Kidney (tissue), 14 donors: ENCODE data around the gene RNF144B. TPM values are rescaled to one million over a fixed set of nuclear protein-coding genes. Genes with fewer than 3 reads are reported as not detected.

Experiments used
- DNase-seq, 5 donors: peaks; one replicate each; pipeline ENCODE4 v3.0.0-alpha.2; 2013 to 2020
- FAIRE-seq: peaks from 2 replicates; lab custom pipeline; 2012; peaks lifted over from hg19 to GRCh38; lab: Jason Lieb, UNC
- H3K27ac ChIP-seq, 2 donors: one replicate each; pipeline ENCODE4 v1.7.0; 2013; ENCODE audit warnings: low read depth in 2 of 2, low read length in 2 of 2, inconsistent platforms in 1 of 2
- H3K27me3 ChIP-seq: one replicate; pipeline ENCODE4 v1.7.1; 2013; ENCODE audit warnings: low read length, inconsistent platforms; ENCODE audit not compliant: control insufficient read depth, insufficient read depth
- H3K36me3 ChIP-seq, 3 donors: one replicate each; pipeline versions ENCODE4 v1.7.0 to v1.7.1; 2013; ENCODE audit warnings: low read length in 3 of 3, control low read depth in 1 of 3, inconsistent platforms in 1 of 3; ENCODE audit not compliant: insufficient read depth in 3 of 3, control insufficient read depth in 2 of 3
- H3K4me1 ChIP-seq, 3 donors: one replicate each; pipeline versions ENCODE4 v1.7.0 to v1.7.1; 2013; ENCODE audit warnings: low read length in 3 of 3, inconsistent platforms in 1 of 3, low read depth in 1 of 3; ENCODE audit not compliant: control insufficient read depth in 2 of 3, insufficient read depth in 2 of 3
- H3K4me3 ChIP-seq, 3 donors: one replicate each; pipeline versions ENCODE4 v1.7.0 to v1.8.1; 2013; ENCODE audit warnings: low read length in 3 of 3, control low read depth in 1 of 3, inconsistent platforms in 1 of 3
- H3K9ac ChIP-seq, 3 donors: one replicate each; pipeline versions ENCODE4 v1.7.0 to v1.7.1; 2013; ENCODE audit warnings: low read length in 3 of 3, control low read depth in 1 of 3, inconsistent platforms in 1 of 3
- H3K9me3 ChIP-seq, 3 donors: one replicate each; pipeline versions ENCODE4 v1.7.0 to v1.7.1; 2013; ENCODE audit warnings: low read length in 3 of 3, control low read depth in 1 of 3, inconsistent platforms in 1 of 3; ENCODE audit not compliant: control insufficient read depth in 2 of 3, insufficient read depth in 1 of 3
- intact Hi-C: fragments of 100-400 bp; cut with DNase I; formaldehyde crosslinking; loops from one replicate; pipeline ENCODE4 v1.11.1; 2022
- polyA plus RNA-seq: library from polyadenylated mRNA; stranded (reverse); fragments of 350-450 nt; fragmentation: Illumina TruSeq; extraction: RNeasy Lipid Tissue Mini Kit (QIAGEN cat#74804); gene quantifications from one replicate; pipeline ENCODE4 v1.2.3, GENCODE V29; 2014; ENCODE audit warnings: low read depth, low replicate concordance; ENCODE audit not compliant: insufficient read depth
- total RNA-seq: library from RNA; stranded (reverse); fragmentation: NEBNext Ultra II Directional; extraction: Animal tissue kit (Norgen Biotek cat#: 25700); gene quantifications from one replicate; pipeline ENCODE4 v1.2.1, GENCODE V29; 2021
- TF ChIP-seq, protein P1 (sequence below): IDR thresholded peaks from 3 replicates; pipeline ENCODE4 v1.5.1; 2012; ENCODE audit warnings: mild to moderate bottlenecking, moderate library complexity, borderline replicate concordance; ENCODE audit not compliant: insufficient read depth; ENCODE audit errors: extremely low read depth
- donor health status: control.
- donor health status: control.
- donor health status: control.
- donor health status: control.
- donor health status: control.
- donor health status: DM: yes; HTN: yes; CAD: no.
- donor health status: Normal renal cell carcinoma (clear cell type).

The RNF144B gene
- total and polyA plus RNA-seq, 2 donors from 2014 or later, result 9.4 to 153 TPM

DNA sequence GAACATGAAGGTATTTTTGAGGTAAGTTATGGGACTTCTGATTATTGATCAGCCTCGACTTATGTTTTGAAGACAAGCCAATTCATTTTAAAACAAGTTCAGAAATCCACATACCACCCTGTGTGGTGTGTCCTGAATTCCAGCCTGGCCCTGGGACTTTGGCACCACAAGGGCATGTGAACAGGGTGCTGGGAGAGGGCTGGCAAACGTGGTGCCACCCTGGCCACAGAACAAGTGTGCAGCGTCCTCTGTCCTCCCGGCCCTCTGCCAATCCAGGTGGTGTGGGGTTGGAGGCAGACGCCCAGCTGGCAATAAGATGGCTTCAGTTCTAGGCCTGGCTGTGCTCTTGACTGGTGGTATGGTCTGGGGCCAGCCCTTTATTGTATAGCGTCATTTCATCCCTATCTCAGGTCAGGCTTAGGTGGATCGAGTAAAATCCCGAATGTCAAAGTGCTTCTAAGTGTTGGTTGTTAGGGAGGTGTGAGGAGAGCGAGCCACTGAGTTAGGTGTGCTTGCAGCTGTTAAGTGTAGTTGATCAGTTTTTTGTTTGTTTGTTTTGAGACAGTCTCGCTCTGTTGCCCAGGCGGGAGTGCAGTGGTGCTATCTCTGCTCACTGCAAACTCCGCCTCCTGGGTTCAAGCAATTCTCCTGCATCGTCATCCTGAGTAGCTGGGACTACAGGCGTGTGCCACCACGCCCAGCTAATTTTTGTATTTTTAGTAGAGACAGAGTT lies 84.2 kb downstream of the RNF144B start:
- Histone ChIP-seq H3K9ac (no peak overlapping the region), H3K4me1 (no peaks in the 10 kb centered on the region), H3K27me3 (no peaks in the 10 kb centered on the region), H3K9me3 (no peaks in the 10 kb centered on the region), H3K27ac (no peak overlapping the region), H3K4me3 (no peak overlapping the region), H3K36me3 (no peaks in the 10 kb centered on the region)
- intact Hi-C loops, result no loop called here
- TF ChIP-seq, protein P1, sequence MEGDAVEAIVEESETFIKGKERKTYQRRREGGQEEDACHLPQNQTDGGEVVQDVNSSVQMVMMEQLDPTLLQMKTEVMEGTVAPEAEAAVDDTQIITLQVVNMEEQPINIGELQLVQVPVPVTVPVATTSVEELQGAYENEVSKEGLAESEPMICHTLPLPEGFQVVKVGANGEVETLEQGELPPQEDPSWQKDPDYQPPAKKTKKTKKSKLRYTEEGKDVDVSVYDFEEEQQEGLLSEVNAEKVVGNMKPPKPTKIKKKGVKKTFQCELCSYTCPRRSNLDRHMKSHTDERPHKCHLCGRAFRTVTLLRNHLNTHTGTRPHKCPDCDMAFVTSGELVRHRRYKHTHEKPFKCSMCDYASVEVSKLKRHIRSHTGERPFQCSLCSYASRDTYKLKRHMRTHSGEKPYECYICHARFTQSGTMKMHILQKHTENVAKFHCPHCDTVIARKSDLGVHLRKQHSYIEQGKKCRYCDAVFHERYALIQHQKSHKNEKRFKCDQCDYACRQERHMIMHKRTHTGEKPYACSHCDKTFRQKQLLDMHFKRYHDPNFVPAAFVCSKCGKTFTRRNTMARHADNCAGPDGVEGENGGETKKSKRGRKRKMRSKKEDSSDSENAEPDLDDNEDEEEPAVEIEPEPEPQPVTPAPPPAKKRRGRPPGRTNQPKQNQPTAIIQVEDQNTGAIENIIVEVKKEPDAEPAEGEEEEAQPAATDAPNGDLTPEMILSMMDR, result no peak
- DNase-seq (no peak), FAIRE-seq (no peak)

GRCh38 chr6:18472941-18473340 lies 85.8 kb downstream of the RNF144B start:
- H3K4me3 ChIP-seq, result no peak overlapping the region
- H3K36me3 ChIP-seq, result no peaks in the 10 kb centered on the region
- H3K4me1 ChIP-seq, result peaks cover 0 to 1% (median 0%) of the 10 kb centered on the region in 3 donors
- no peak overlapping the region for H3K27ac ChIP-seq
- H3K9me3 ChIP-seq, result no peaks in the 10 kb centered on the region
- no peak overlapping the region for H3K9ac ChIP-seq
- FAIRE-seq (no peak), DNase-seq (no peak)
- TF ChIP-seq, protein P1, result no peak
- no peaks in the 10 kb centered on the region for H3K27me3 ChIP-seq
- intact Hi-C loops, result no loop called here

GRCh38 chr6:18473755-18474154 lies 86.6 kb downstream of the RNF144B start:
- no peak for FAIRE-seq

More at GRCh38 chr6:18473755-18474154, 86.6 kb downstream of the RNF144B start:
- no peaks in the 10 kb centered on the region for H3K9me3 ChIP-seq
- intact Hi-C loops, result no loop called here
- H3K27ac ChIP-seq, result no peak overlapping the region
- H3K4me1 ChIP-seq, result peaks cover 0 to 3% (median 0%) of the 10 kb centered on the region in 3 donors
- no peak overlapping the region for H3K4me3 ChIP-seq
- no peaks in the 10 kb centered on the region for H3K36me3 ChIP-seq
- TF ChIP-seq, protein P1, result no peak
- H3K27me3 ChIP-seq, result no peaks in the 10 kb centered on the region
- H3K9ac ChIP-seq, result no peak overlapping the region
- no peak for DNase-seq
